Stimulated activated naive CD4-positive, alpha-beta T cell (primary cell): Measurements from ENCODE around the gene NWD2.
"Not testable (repeated sequence)": the region's sequence is repeated elsewhere in the genome, so short reads cannot be mapped to it uniquely, and the experiment has no call there.

Source experiments
- DNase-seq, 6 experiments: peaks; one replicate each; lab custom pipeline; 2025; lab: John Stamatoyannopoulos, UW

NWD2 gene

DNA sequence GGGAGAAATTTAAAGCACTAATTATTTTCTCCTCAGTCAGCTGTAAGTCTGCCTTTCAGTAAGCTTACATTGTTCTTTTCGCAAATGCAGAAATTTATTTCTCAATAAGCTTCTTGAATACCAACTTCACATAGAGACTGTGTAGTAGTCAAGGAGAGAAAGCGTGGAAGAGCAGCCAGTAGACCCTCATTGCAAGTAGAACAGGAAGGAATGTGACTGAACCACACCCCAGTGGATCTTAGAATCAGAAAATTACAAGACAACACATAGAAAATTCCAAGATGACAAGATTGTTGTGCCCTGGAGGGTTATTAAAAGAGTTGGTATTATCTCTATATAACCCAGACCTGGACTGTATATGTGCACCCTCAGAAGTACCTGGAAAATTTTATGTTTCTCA, 224.7 kb downstream of the NWD2 start:
- no peak for DNase-seq

- no peak for DNase-seq
These were observed 225.7 kb downstream of the NWD2 start for GRCh38 chr4:37470245-37470644.

DNA sequence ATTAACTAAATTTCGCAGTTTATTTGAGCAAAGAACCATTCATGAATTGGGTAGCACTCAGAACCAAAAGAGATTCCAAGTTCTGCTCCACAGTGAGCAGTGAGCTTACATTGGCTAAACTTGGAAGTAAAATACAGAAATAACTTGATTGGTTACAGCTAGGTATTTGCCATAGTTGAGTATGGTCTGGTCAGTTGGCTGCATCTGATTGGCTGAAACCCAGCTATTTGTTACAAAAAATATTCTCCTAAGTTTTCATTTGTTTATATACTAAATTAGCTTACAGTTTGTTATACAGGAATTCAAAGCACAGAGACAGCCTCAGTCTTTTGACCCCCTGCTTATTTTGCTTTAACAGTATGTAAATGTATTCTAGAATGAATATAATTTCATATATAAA, 226.6 kb downstream of the NWD2 start:
- no peak for DNase-seq

DNA sequence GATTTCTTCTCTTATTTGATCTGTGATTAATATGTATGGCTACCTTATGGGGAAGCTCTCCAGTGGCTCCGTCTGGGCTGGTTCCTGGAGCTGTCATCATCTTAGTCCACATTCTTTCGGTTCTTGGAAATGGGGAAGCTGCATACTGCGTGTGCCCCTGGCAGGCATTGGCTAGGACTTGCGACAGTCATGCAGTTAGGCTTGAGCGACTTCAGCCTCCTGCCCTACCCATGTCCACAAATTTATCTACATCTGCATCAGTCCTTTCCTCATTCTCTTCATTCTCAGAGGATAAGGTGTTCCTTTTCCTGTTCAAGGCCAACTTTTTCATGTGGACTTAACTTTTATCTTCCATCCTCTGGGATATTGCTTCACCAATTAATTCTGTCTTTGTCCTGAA, 227.4 kb downstream of the NWD2 start:
- no peak for DNase-seq

DNA sequence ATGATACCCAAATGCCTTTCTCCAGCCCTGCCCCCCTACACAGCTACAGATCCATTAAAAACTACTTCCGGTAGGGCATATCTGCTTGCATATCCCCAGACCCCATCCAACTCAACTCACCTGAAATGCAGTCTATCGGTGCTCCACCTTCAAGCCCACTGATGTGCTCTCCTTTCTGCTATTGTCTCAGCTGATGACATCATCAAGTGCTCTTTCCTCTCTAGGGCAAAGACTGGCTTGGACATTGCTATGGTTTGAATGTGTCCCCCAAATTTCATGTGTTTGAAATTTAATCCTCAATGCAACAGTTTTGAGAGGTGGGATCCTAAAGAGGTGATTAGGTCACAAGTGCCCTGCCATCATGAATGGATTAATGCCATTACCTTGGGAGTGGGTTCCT, 229.3 kb downstream of the NWD2 start:
- no peak for DNase-seq

- DNase-seq: no peak
These were observed 230.5 kb downstream of the NWD2 start for GRCh38 chr4:37475087-37475486.

- DNase-seq: no peak
These were observed 231.2 kb downstream of the NWD2 start for GRCh38 chr4:37475776-37476175.

DNA sequence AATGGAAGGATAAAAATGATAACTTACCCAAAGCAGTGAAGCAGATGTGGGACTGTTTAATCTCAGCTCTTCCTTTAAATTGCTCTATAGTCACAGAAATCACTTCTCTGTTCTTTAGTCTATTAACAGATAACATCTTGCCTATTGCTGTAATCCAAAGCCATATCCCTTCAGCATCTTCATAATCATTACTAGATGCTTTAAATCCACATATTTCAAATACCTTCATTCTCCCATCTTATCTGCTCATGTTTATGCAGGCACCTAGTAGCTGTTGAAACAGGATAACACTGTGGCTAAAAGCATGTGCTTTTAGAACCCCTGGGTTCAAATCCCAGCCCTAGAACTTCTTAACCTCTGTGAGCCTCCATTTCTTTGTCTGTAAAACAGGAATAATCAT, 231.7 kb downstream of the NWD2 start:
- no peak for DNase-seq

DNA sequence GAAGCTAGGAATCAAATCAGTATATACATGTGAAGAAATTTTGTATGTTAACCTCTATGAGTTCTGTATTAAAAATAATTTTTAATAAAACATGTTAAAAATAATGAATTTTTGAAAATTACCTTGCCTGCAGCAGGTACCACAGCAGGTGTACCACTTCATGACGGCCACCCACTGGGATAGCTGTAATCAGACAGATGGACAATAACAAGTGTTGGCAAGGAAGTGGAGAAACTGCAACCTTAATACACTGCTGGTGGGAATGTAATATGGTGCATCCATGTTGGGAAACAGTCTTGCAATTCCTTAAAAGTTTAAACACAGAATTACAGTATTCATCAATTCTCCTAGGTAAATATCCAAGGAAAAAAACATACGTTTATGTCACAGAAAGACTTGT, 232.1 kb downstream of the NWD2 start:
- DNase-seq: no peak

DNA sequence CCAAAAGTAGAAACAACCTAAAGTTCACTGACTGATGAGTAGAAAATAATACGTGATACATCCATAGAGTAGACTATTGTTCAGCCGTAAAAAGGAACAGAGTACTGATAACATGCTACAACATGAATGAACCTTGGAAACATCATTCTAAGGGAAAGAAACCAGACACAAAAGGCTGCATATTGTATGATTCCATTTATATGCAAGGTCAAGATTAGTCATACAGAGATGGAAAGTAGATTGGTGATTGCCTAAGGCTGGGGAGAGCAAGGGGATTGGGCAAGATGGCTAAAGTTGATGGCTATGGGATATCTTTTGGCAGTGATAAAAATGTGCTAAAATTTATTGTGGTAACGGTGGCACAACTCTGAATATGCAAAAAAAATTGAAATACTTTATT, 232.6 kb downstream of the NWD2 start:
- no peak for DNase-seq

DNA sequence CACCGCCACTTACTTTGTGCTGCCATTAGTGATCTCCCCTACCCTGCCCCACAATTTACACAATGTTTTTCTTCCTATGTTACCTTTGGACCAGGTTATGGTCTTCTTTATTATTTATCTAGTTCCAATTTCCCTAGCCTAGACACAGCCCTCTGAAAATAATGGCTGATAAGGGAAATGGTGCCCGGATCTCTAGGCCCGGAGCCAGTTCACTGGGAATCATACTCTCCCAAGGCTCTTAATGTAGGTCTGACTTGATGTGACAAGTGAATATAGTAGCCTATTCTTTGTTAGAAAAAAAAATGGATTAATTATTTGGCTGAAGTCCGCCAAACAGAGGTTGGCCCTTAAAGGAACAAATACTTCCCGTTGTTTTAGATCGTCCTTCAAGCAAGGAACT, 233.6 kb downstream of the NWD2 start:
- no peak for DNase-seq

- DNase-seq: no peak
These were observed 236.0 kb downstream of the NWD2 start for GRCh38 chr4:37480509-37480908.

DNA sequence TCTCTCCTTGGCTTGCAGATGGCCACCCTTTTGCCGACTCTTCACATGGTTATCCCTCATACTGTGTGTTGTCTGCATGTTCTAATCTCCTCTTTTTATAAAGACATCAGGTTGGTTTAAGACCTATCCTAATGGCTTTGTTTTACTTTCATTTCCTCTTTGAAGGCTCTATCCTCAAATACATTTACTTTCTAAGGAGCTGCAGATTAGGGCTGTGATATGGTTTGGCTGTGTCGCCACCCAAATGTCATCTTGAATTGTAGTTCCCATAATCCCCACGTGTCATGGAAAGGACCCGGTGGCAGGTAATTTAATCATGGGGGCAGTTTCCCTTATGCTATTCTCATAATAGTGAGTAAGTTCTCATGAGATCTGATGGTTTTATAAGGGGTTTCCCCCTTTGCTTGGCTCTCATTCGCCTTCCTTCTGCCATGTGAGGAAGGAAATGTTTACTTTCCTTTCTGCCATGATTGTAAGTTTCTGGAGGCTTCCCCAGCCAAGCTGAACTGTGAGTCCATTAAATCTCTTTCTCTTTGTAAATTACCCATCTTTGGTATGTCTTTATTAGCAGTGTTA, 237.1 kb downstream of the NWD2 start:
- DNase-seq: no peak

DNA sequence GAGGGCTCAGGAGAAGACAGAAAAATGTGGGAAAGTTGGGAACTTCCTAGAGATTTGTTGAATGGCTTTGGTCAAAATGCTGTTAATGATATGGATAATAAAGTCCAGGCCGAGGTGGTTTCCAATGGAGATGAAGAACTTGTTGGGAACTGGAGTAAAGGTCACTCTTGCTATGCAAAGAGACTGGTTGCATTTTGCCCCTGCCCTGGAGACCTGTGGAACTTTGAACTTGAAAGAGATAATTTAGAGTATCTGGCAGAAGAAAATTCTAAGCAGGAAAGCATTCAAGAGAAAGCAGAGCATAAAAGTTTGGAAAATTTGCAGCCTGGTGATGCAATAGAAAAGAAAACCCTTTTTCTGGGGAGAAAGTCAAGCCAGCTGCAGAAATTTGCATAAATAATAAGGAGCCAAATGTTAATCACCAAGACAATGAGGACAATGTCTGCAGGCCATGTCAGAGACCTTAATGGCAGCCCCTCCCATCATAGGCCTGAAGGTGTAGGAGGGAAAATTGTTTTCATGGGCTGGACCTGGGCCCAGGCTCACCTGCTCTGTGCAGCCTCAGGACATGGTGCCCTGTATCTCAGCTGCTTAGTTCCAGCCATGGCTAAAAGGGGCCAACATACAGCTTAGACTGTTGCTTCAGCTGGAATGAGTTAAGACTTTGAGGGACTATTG, 237.8 kb downstream of the NWD2 start:
- no peak for DNase-seq

DNA sequence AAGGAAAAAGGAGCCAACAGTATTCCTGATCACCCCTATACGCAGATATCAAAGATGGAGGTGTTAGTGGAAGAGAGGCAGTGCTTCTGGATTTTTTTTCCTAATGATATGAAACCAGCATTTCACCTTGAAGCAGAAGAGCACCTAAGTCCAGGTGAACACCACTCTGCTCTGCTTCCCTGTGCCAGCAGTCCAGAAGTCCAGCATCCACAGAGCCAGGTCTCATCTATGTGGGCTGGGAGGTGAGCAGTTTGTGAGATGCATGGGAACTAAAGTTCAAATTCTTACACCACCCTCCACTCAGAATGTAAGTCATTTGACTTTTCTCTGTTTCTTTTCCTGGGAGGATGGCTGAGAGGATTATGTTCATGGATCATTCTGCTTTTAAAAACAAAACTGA, 239.1 kb downstream of the NWD2 start:
- no peak for DNase-seq

DNA sequence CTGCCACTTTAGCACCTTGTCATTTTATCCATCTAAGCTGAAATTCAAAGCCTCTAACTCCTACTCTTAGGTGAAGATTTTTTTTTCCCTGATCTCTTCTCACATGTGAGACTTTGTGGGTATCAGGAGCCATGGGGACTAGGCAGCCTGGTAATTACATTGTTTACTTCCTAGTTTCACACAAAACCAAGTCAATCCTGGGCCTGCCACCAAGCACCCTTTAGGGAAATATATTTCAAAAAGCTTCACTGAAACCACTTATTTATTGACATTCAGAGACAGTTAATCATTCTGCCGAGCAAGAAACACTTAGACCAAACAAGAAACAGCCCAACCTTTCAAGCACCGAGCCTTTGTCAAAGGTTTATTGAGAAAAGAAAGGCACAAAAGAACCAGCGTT, 241.6 kb downstream of the NWD2 start:
- no peak for DNase-seq

DNA sequence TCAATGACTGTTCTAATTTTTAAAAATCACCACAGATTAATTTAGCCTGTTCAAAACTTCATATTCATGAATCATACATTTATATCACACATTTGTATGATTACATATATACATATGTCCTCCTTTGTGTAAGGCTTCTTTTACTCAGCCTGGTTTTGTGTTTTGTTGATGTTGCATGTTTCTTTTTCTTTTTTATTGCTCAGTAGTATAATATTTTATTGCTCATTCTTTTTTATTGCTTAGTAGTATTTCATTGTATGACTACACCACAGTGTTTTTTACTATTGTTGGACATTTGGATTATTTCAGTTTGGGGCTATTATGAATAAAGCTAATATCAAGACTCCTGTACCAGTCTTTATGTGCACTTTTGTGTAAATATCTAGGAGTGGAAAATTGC, 243.1 kb downstream of the NWD2 start:
- no peak for DNase-seq

GRCh38 chr4:37489697-37490096, 245.2 kb downstream of the NWD2 start:
- no peak for DNase-seq

- no peak for DNase-seq
These were observed 246.1 kb downstream of the NWD2 start for GRCh38 chr4:37490391-37491347.

DNA sequence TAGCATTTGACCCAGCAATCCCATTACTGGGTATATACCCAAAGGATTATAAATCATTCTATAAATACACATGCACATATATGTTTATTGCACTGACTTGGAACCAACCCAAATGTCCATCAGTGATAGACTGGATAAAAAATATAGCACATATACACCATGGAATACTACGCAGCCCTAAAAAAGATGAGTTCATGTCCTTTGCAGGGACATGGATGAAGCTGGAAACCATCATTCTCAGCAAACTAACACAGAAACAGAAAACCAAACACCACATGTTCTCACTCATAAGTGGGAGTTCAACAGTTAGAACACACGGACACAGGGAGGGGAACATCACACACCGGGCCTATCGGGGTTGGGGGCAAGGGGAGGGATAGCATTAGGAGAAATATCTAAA, 250.8 kb downstream of the NWD2 start:
- DNase-seq: not testable (repeated sequence)
